GM03348 (cell line): ENCODE data around the gene MSLN.
"Not testable (repeated sequence)": the region's sequence is repeated elsewhere in the genome, so short reads cannot be mapped to it uniquely, and the experiment has no call there.

Experiments
- DNase-seq: peaks from one replicate; pipeline ENCODE4 v3.0.0; 2012; ENCODE audit warnings: low spot score

Gene MSLN

GRCh38 chr16:735982-736453 is 24.5 kb upstream of the MSLN start:
- no peak for DNase-seq

GRCh38 chr16:736936-737481 is 23.5 kb upstream of the MSLN start:
- DNase-seq: no peak

GRCh38 chr16:739560-740458 is 20.7 kb upstream of the MSLN start:
- DNase-seq: no peak

GRCh38 chr16:740459-740763 is 20.1 kb upstream of the MSLN start:
- DNase-seq: no peak

GRCh38 chr16:740764-741505 is 19.6 kb upstream of the MSLN start, which contains the start of gene CIAO3:
Gene CIAO3 (minus strand): TSS chr16:740997. CDS start chr16:740985, 12 bp downstream.
- DNase-seq: peak; percentile 98

- no peak for DNase-seq
Observed at GRCh38 chr16:741986-742629, 18.4 kb upstream of the MSLN start.

GRCh38 chr16:742894-743293 is 17.6 kb upstream of the MSLN start:
- DNase-seq: not testable (repeated sequence)

- DNase-seq: no peak
Observed at GRCh38 chr16:743794-744500, 16.6 kb upstream of the MSLN start.

- DNase-seq: no peak
Observed at GRCh38 chr16:745739-746138, 14.8 kb upstream of the MSLN start.

- DNase-seq: no peak
Observed at GRCh38 chr16:746637-747036, 13.9 kb upstream of the MSLN start.

GRCh38 chr16:747978-748746 is 12.4 kb upstream of the MSLN start:
- DNase-seq: no peak

- DNase-seq: peak; percentile 89
Observed at GRCh38 chr16:749010-749409, 11.5 kb upstream of the MSLN start.

- DNase-seq: no peak
Observed at GRCh38 chr16:750485-750884, 10.0 kb upstream of the MSLN start.

GRCh38 chr16:751152-752006 is 9.2 kb upstream of the MSLN start:
- no peak for DNase-seq

GRCh38 chr16:752007-752312 is 8.6 kb upstream of the MSLN start:
- no peak for DNase-seq

GRCh38 chr16:754121-754607 is 6.4 kb upstream of the MSLN start:
- DNase-seq: not testable (repeated sequence)

- no peak for DNase-seq
Observed at GRCh38 chr16:754656-755055, 5.9 kb upstream of the MSLN start.

GRCh38 chr16:756428-756827 is 4.1 kb upstream of the MSLN start:
- no peak for DNase-seq

- DNase-seq: no peak
Observed at GRCh38 chr16:759110-759910, 1.2 kb upstream of the MSLN start.
